ENCODE data around the gene TST. TPM values are rescaled to one million over a fixed set of nuclear protein-coding genes. Genes with fewer than 3 reads are reported as not detected.
A peak's percentile ranks its signal among the peaks of the same experiment; 100 is the strongest.

Gene TST
- total RNA-seq, 1 experiment from 2014 or later, result 99.4 TPM

DNA sequence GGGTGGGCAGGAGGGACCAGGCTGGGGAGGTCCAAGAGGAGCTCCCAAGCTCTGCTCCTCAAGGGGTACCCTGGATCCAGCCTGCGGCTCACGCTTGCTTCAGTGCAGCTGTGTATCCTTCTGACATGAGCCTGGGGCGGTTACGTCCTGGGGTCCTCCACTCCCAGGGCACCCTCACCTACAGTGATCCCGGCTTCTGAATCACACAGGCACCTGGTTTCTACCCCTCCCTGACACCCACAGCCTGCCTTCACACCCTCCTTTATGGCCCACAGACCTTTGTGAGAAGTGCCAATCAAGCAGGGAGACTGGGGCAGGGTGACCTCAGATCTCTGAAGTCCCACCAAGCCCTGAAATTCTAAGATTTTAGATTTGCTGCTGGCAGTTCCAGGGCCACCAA is 1.8 kb upstream of the TST start:
- no peak for TF ChIP-seq EZH2 (IDR thresholded peaks at IDR 0.05; ENCODE audit: low read depth)
- TF ChIP-seq, protein P1, sequence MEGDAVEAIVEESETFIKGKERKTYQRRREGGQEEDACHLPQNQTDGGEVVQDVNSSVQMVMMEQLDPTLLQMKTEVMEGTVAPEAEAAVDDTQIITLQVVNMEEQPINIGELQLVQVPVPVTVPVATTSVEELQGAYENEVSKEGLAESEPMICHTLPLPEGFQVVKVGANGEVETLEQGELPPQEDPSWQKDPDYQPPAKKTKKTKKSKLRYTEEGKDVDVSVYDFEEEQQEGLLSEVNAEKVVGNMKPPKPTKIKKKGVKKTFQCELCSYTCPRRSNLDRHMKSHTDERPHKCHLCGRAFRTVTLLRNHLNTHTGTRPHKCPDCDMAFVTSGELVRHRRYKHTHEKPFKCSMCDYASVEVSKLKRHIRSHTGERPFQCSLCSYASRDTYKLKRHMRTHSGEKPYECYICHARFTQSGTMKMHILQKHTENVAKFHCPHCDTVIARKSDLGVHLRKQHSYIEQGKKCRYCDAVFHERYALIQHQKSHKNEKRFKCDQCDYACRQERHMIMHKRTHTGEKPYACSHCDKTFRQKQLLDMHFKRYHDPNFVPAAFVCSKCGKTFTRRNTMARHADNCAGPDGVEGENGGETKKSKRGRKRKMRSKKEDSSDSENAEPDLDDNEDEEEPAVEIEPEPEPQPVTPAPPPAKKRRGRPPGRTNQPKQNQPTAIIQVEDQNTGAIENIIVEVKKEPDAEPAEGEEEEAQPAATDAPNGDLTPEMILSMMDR (conservative IDR thresholded peaks at IDR 0.05), result no peak
- DNase-seq, result no peak
- Histone ChIP-seq H2AFZ (no peak overlapping the region), H3K9me3 (ENCODE audit: insufficient read depth, low read depth) (no peaks in the 10 kb centered on the region), H3K36me3 (ENCODE audit: low read depth) (peaks cover 15% of the 10 kb centered on the region; the same call in 1 of the 2 replicates), H3K79me2 (ENCODE audit: low read depth) (peaks cover 48% of the 10 kb centered on the region), H4K20me1 (ENCODE audit: insufficient read depth) (peaks cover 7% of the 10 kb centered on the region; the same call in 1 of the 2 replicates), H3F3A (ENCODE audit: insufficient read depth, low read depth) (peaks cover 13% of the 10 kb centered on the region; the same call in 1 of the 2 replicates), H3K4me1 (replicated peaks; ENCODE audit: insufficient read depth) (peaks cover 28% of the 10 kb centered on the region), H3K4me3 (no peak overlapping the region), H3K27me3 (ENCODE audit: insufficient read depth, low read depth) (no peaks in the 10 kb centered on the region), H3K4me2 (peak overlapping the region; percentile 75), H3K9me2 (ENCODE audit: insufficient read depth) (no peaks in the 10 kb centered on the region), H3K27ac (no peak overlapping the region)
- CTCF ChIA-PET, result interaction anchor here (1.5 to 2.7 kb wide), 3 partner anchors 10 to 22 kb away, joined by 6 to 7 read pairs (median 6); no protein-coding TSS in a partner anchor
- BruUV-seq (replicated peaks), result no TSS peak
- POLR2A ChIA-PET (ENCODE audit: unreplicated experiment), result no interaction called here
- intact Hi-C loops (cut with micrococcal nuclease; ENCODE audit: unreplicated experiment), result no loop called here

GRCh38 chr22:37020192-37020479 is 889 bp upstream of the TST start:
- no TSS peak for BruUV-seq (replicated peaks)
- H3K9me2 ChIP-seq (ENCODE audit: insufficient read depth), result no peaks in the 10 kb centered on the region
- peak overlapping the region; percentile 86 for H2AFZ ChIP-seq
- ChIA-PET POLR2A (ENCODE audit: unreplicated experiment) (no interaction called here), CTCF (interaction anchor here (0.6 to 2.7 kb wide), 4 partner anchors 13 to 1094 kb away, joined by 3 to 14 read pairs (median 6); no protein-coding TSS in a partner anchor)
- H3K4me2 ChIP-seq, result peak overlapping the region; percentile 75
- peak overlapping the region; percentile 17 for H3K27ac ChIP-seq
- H3K4me3 ChIP-seq, result peak overlapping the region; percentile 62
- TF ChIP-seq, protein P1 (conservative IDR thresholded peaks at IDR 0.05), result no peak
- TF ChIP-seq EZH2 (IDR thresholded peaks at IDR 0.05; ENCODE audit: low read depth), result no peak
- H4K20me1 ChIP-seq (ENCODE audit: insufficient read depth), result peaks cover 7% of the 10 kb centered on the region; the same call in 1 of the 2 replicates
- peaks cover 10% of the 10 kb centered on the region; the same call in 1 of the 2 replicates for H3K36me3 ChIP-seq (ENCODE audit: low read depth)
- intact Hi-C loops (cut with micrococcal nuclease; ENCODE audit: unreplicated experiment), result no loop called here
- no peaks in the 10 kb centered on the region for H3K9me3 ChIP-seq (ENCODE audit: insufficient read depth, low read depth)
- H3K4me1 ChIP-seq (replicated peaks; ENCODE audit: insufficient read depth), result peaks cover 36% of the 10 kb centered on the region
- H3F3A ChIP-seq (ENCODE audit: insufficient read depth, low read depth), result peaks cover 22% of the 10 kb centered on the region; the same call in 1 of the 2 replicates
- peaks cover 50% of the 10 kb centered on the region for H3K79me2 ChIP-seq (ENCODE audit: low read depth)
- no peaks in the 10 kb centered on the region for H3K27me3 ChIP-seq (ENCODE audit: insufficient read depth, low read depth)
- peak in 1 of 2 experiments; percentile 63 for DNase-seq

GRCh38 chr22:37018815-37019308 is 385 bp downstream of the TST start:
- peaks cover 7% of the 10 kb centered on the region; the same call in 1 of the 2 replicates for H4K20me1 ChIP-seq (ENCODE audit: insufficient read depth)
- TF ChIP-seq, protein P1 (conservative IDR thresholded peaks at IDR 0.05), result no peak
- no peak for TF ChIP-seq EZH2 (IDR thresholded peaks at IDR 0.05; ENCODE audit: low read depth)
- peak in 1 of 2 experiments; percentile 65 for DNase-seq
- H3K27me3 ChIP-seq (ENCODE audit: insufficient read depth, low read depth), result no peaks in the 10 kb centered on the region
- no peaks in the 10 kb centered on the region for H3K9me2 ChIP-seq (ENCODE audit: insufficient read depth)
- intact Hi-C loops (cut with micrococcal nuclease; ENCODE audit: unreplicated experiment), result no loop called here
- ChIA-PET POLR2A (ENCODE audit: unreplicated experiment) (interaction anchor here (0.7 to 1.1 kb wide), 3 partner anchors 9 to 1126 kb away, joined by 6 to 17 read pairs (median 7); no protein-coding TSS in a partner anchor), CTCF (interaction anchor here (0.5 to 1.3 kb wide), 4 partner anchors 14 to 243 kb away, joined by 3 to 5 read pairs (median 4); partner anchors contain the start of gene IFT27)
- peak overlapping the region; percentile 62 for H3K4me3 ChIP-seq
- no peaks in the 10 kb centered on the region for H3K9me3 ChIP-seq (ENCODE audit: insufficient read depth, low read depth)
- peaks cover 30% of the 10 kb centered on the region; the same call in 1 of the 2 replicates for H3F3A ChIP-seq (ENCODE audit: insufficient read depth, low read depth)
- TSS peak; percentile 38 for BruUV-seq (replicated peaks)
- H3K4me1 ChIP-seq (replicated peaks; ENCODE audit: insufficient read depth), result peaks cover 46% of the 10 kb centered on the region
- no peak overlapping the region for H3K27ac ChIP-seq
- H3K4me2 ChIP-seq, result peak overlapping the region; percentile 75
- H2AFZ ChIP-seq, result peak overlapping the region; percentile 88
- H3K79me2 ChIP-seq (ENCODE audit: low read depth), result peaks cover 50% of the 10 kb centered on the region
- H3K36me3 ChIP-seq (ENCODE audit: low read depth), result peaks cover 10% of the 10 kb centered on the region; the same call in 1 of the 2 replicates

All from PC-9 (cell line).